Activated T-cell treated with anti-CD3 and anti-CD28 coated beads, Interleukin-2, amount 50 U/mL, for 72 hours (primary cell): ENCODE measurements around the gene RBM45. TPM values are rescaled to one million over a fixed set of nuclear protein-coding genes. Genes with fewer than 3 reads are reported as not detected.
A peak's percentile ranks its signal among the peaks of the same experiment; 100 is the strongest.

ENCODE experiments used
- ATAC-seq, 2 donors: fragments of 150-1000 bp; cut with Tn5 transposase; replicated peaks in 1 of 2; 2 replicates each; pipeline ENCODE4 v1.10.0; 2021; ENCODE audit warnings: moderate library complexity in 2 of 2, mild to moderate bottlenecking in 1 of 2
- DNase-seq, 2 donors: peaks; one replicate each; pipeline ENCODE4 v3.0.0; 2021 to 2022; ENCODE audit warnings: mixed read lengths in 1 of 2
- H3K27ac Mint-ChIP-seq: one replicate; pipeline ENCODE4 v1.8.0; 2022; ENCODE audit warnings: mild to moderate bottlenecking, moderate library complexity, mixed read lengths
- H3K27me3 Mint-ChIP-seq: one replicate; pipeline ENCODE4 v1.8.0; 2022; ENCODE audit warnings: low read depth, mixed read lengths
- H3K36me3 Mint-ChIP-seq, 2 donors: one replicate each; pipeline ENCODE4 v1.8.0; 2022; ENCODE audit warnings: mixed read lengths in 2 of 2, mild to moderate bottlenecking in 1 of 2; ENCODE audit not compliant: insufficient read depth in 2 of 2
- H3K4me1 Mint-ChIP-seq: one replicate; pipeline ENCODE4 v1.8.0; 2022; ENCODE audit warnings: low read depth, mixed read lengths
- H3K4me3 Mint-ChIP-seq, 2 donors: one replicate each; pipeline ENCODE4 v1.8.0; 2022; ENCODE audit warnings: mild to moderate bottlenecking in 2 of 2, mixed read lengths in 2 of 2, moderate library complexity in 2 of 2
- H3K9me3 Mint-ChIP-seq, 2 donors: one replicate each; pipeline ENCODE4 v1.8.0; 2022; ENCODE audit warnings: mixed read lengths in 2 of 2
- total RNA-seq, 2 donors: library from RNA; stranded (reverse); gene quantifications; one replicate each; pipeline ENCODE4 v1.2.3, GENCODE V29; 2022

RBM45 gene
- total RNA-seq, 2 donors from 2014 or later, result 10.5 to 10.8 TPM

GRCh38 chr2:178115271-178115670 lies 3.0 kb downstream of the RBM45 start:
- Mint-ChIP-seq H3K27ac (no peak overlapping the region), H3K27me3 (no peaks in the 10 kb centered on the region), H3K4me1 (peaks cover 26% of the 10 kb centered on the region), H3K4me3 (no peak overlapping the region), H3K36me3 (peaks cover 1 to 3% of the 10 kb centered on the region in 2 donors), H3K9me3 (peaks cover 0 to 1% of the 10 kb centered on the region in 2 donors)
- DNase-seq (no peak), ATAC-seq (no peak)

- ATAC-seq (no peak), DNase-seq (no peak)
- Mint-ChIP-seq H3K27me3 (no peaks in the 10 kb centered on the region), H3K27ac (no peak overlapping the region), H3K9me3 (no peaks in the 10 kb centered on the region), H3K36me3 (peaks cover 0 to 4% of the 10 kb centered on the region in 2 donors), H3K4me1 (peaks cover 26% of the 10 kb centered on the region), H3K4me3 (no peak overlapping the region)
These were observed 5.5 kb downstream of the RBM45 start for GRCh38 chr2:178117725-178118124.

- Mint-ChIP-seq H3K36me3 (peaks cover 0 to 1% of the 10 kb centered on the region in 2 donors), H3K4me1 (peaks cover 12% of the 10 kb centered on the region), H3K9me3 (no peaks in the 10 kb centered on the region), H3K27me3 (no peaks in the 10 kb centered on the region), H3K27ac (no peak overlapping the region), H3K4me3 (no peak overlapping the region)
- ATAC-seq (no peak), DNase-seq (no peak)
These were observed 7.1 kb downstream of the RBM45 start for GRCh38 chr2:178119179-178119922.

- Mint-ChIP-seq H3K4me3 (no peak overlapping the region), H3K9me3 (no peaks in the 10 kb centered on the region), H3K27ac (no peak overlapping the region), H3K4me1 (no peaks in the 10 kb centered on the region), H3K27me3 (no peaks in the 10 kb centered on the region), H3K36me3 (peaks cover 3 to 4% of the 10 kb centered on the region in 2 donors)
- no peak for DNase-seq
- ATAC-seq, result no peak
These were observed 10.9 kb downstream of the RBM45 start for GRCh38 chr2:178123163-178123562.

GRCh38 chr2:178125125-178125524 lies 12.9 kb downstream of the RBM45 start:
- peaks cover 3 to 4% of the 10 kb centered on the region in 2 donors for H3K36me3 Mint-ChIP-seq
- H3K4me1 Mint-ChIP-seq, result no peaks in the 10 kb centered on the region
- peak overlapping the region; percentile 10 for H3K27ac Mint-ChIP-seq
- H3K27me3 Mint-ChIP-seq, result no peaks in the 10 kb centered on the region
- H3K9me3 Mint-ChIP-seq, result no peaks in the 10 kb centered on the region
- ATAC-seq, result no peak
- DNase-seq, result no peak
- H3K4me3 Mint-ChIP-seq, result no peak overlapping the region

- Mint-ChIP-seq H3K36me3 (peaks cover 3 to 4% of the 10 kb centered on the region in 2 donors), H3K27me3 (no peaks in the 10 kb centered on the region), H3K4me3 (no peak overlapping the region), H3K9me3 (no peaks in the 10 kb centered on the region), H3K27ac (peak overlapping the region; percentile 10), H3K4me1 (no peaks in the 10 kb centered on the region)
- no peak for DNase-seq
- ATAC-seq, result no peak
These were observed 13.6 kb downstream of the RBM45 start for GRCh38 chr2:178125862-178126261.

GRCh38 chr2:178128836-178129630 lies 16.8 kb downstream of the RBM45 start:
- Mint-ChIP-seq H3K27ac (no peak overlapping the region), H3K27me3 (no peaks in the 10 kb centered on the region), H3K4me1 (no peaks in the 10 kb centered on the region), H3K9me3 (no peaks in the 10 kb centered on the region), H3K4me3 (no peak overlapping the region), H3K36me3 (peaks cover 2 to 4% of the 10 kb centered on the region in 2 donors)
- ATAC-seq, result no peak
- DNase-seq, result no peak

- Mint-ChIP-seq H3K9me3 (no peaks in the 10 kb centered on the region), H3K4me1 (no peaks in the 10 kb centered on the region), H3K27me3 (no peaks in the 10 kb centered on the region), H3K4me3 (no peak overlapping the region), H3K27ac (no peak overlapping the region), H3K36me3 (no peaks in the 10 kb centered on the region)
- peak in 1 of 2 donors; percentile 36 for ATAC-seq
- no peak for DNase-seq
These were observed 24.2 kb downstream of the RBM45 start for GRCh38 chr2:178136321-178137025.

- H3K27me3 Mint-ChIP-seq, result peaks cover 12% of the 10 kb centered on the region
These were observed 30.2 kb downstream of the RBM45 start for GRCh38 chr2:178142274-178143065.

GRCh38 chr2:178143481-178143880 lies 31.2 kb downstream of the RBM45 start:
- Mint-ChIP-seq H3K4me3 (no peak overlapping the region), H3K27me3 (peaks cover 16% of the 10 kb centered on the region), H3K36me3 (no peaks in the 10 kb centered on the region), H3K9me3 (no peaks in the 10 kb centered on the region), H3K27ac (no peak overlapping the region), H3K4me1 (no peaks in the 10 kb centered on the region)
- DNase-seq (no peak), ATAC-seq (no peak)

More at GRCh38 chr2:178142274-178143065, 30.2 kb downstream of the RBM45 start:
- Mint-ChIP-seq H3K4me1 (no peaks in the 10 kb centered on the region), H3K9me3 (no peaks in the 10 kb centered on the region), H3K36me3 (no peaks in the 10 kb centered on the region), H3K27ac (no peak overlapping the region), H3K4me3 (no peak overlapping the region)
- no peak for DNase-seq
- peak in 1 of 2 donors; percentile 33 for ATAC-seq

GRCh38 chr2:178152033-178152432 lies 39.8 kb downstream of the RBM45 start:
- ATAC-seq (no peak), DNase-seq (no peak)
- Mint-ChIP-seq H3K27me3 (peaks cover 24% of the 10 kb centered on the region), H3K27ac (no peak overlapping the region), H3K4me1 (no peaks in the 10 kb centered on the region), H3K4me3 (no peak overlapping the region), H3K9me3 (peaks cover 0 to 3% of the 10 kb centered on the region in 2 donors), H3K36me3 (no peaks in the 10 kb centered on the region)

GRCh38 chr2:178152542-178152941 lies 40.3 kb downstream of the RBM45 start:
- no peak for ATAC-seq
- Mint-ChIP-seq H3K4me1 (no peaks in the 10 kb centered on the region), H3K9me3 (peaks cover 0 to 3% of the 10 kb centered on the region in 2 donors), H3K36me3 (no peaks in the 10 kb centered on the region), H3K27ac (no peak overlapping the region), H3K27me3 (peaks cover 21% of the 10 kb centered on the region), H3K4me3 (no peak overlapping the region)
- no peak for DNase-seq
